ENCODE data around the gene TMEM151B.
"Not testable (repeated sequence)": the region's sequence is repeated elsewhere in the genome, so short reads cannot be mapped to it uniquely, and the experiment has no call there.

DNA sequence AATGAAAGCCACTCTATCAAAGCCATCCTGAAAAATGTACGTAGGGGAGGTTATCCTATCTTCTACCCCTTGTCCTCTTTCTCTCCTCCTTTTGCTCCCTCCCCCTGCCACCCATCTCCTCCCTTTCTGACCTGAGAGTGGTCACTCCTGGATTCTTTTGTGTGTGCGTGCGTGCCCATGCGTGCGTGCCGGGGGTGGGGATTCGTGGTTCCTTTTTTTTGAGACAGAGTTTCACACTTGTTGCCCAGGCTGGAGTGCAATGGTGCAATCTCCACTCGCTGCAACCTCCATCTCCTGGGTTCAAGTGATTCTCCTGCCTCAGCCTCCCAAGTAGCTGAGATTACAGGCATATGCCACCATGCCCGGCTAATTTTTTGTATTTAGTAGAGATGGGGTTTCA lies 38.8 kb upstream of the TMEM151B start:
- TF ChIP-seq, protein P1, sequence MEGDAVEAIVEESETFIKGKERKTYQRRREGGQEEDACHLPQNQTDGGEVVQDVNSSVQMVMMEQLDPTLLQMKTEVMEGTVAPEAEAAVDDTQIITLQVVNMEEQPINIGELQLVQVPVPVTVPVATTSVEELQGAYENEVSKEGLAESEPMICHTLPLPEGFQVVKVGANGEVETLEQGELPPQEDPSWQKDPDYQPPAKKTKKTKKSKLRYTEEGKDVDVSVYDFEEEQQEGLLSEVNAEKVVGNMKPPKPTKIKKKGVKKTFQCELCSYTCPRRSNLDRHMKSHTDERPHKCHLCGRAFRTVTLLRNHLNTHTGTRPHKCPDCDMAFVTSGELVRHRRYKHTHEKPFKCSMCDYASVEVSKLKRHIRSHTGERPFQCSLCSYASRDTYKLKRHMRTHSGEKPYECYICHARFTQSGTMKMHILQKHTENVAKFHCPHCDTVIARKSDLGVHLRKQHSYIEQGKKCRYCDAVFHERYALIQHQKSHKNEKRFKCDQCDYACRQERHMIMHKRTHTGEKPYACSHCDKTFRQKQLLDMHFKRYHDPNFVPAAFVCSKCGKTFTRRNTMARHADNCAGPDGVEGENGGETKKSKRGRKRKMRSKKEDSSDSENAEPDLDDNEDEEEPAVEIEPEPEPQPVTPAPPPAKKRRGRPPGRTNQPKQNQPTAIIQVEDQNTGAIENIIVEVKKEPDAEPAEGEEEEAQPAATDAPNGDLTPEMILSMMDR (IDR thresholded peaks at IDR 0.05) = not testable (repeated sequence)
- TF ChIP-seq POLR2A (IDR thresholded peaks at IDR 0.05) = not testable (repeated sequence)
